ENCODE data around the gene SERTM2. TPM values are rescaled to one million over a fixed set of nuclear protein-coding genes. Genes with fewer than 3 reads are reported as not detected.

The SERTM2 gene
- polyA plus RNA-seq (2011; rRNA removed) (not detected in 2 replicates), polyA plus RNA-seq (2017; fragmentation: RNase III; extraction: RNeasy Plus Mini Kit Qiagen cat#74134 plus additional on column Dnase treatment) (not detected in 3 replicates), polyA minus RNA-seq (2011; rRNA and poly(A)+ RNA removed) (not detected in 2 replicates)
- polyA plus RNA-seq (2012; cell fraction: cytosol; rRNA removed) = not detected in 2 replicates
- not detected in 2 replicates for polyA plus RNA-seq (2012; cell fraction: nucleus; rRNA removed)

DNA sequence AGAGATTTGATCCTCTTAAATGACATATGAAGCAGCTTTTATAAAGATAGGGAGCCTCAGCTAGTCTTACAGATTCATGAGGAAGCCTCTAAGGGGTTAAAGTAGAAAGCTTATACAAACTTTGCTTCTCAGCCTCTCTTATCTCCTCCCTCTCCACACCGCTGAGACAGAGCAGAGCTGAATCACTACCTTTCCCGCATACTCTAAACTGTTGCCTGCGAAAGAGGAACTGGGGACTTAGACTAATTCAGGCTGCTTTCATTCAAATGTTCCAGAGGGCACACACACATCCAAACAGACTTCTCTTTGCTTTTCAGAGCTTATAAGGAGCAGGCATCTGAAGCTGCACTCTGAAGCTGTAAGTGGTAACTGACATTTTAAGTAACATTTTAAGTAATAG is at the start of gene SERTM2:
Gene SERTM2, plus strand, starts transcription at position 169 of the 400 bp plus-strand sequence. CDS start 7,213 bp downstream, outside the sequence.
- CTCF ChIA-PET = no interaction called here
- Histone ChIP-seq H3K4me1 (no peaks in the 10 kb centered on the region), H3K4me3 (no peak within 1 kb of the TSS), H3K4me2 (no peak within 1 kb of the TSS), H3K9me3 (no peaks in the 10 kb centered on the region), H3K27ac (no peak within 1 kb of the TSS)
- TF ChIP-seq CHD4 (IDR thresholded peaks at IDR 0.05; ENCODE audit: borderline replicate concordance) = no peak
- no peak for TF ChIP-seq RCOR1 (IDR thresholded peaks at IDR 0.05; ENCODE audit: low read depth, low read length)
- TF ChIP-seq KDM5A (IDR thresholded peaks at IDR 0.05) = no peak
- no peak for TF ChIP-seq HOXB13 (CRISPR knock-in tag; IDR thresholded peaks at IDR 0.05; ENCODE audit: low read depth)
- TF ChIP-seq, protein P1, sequence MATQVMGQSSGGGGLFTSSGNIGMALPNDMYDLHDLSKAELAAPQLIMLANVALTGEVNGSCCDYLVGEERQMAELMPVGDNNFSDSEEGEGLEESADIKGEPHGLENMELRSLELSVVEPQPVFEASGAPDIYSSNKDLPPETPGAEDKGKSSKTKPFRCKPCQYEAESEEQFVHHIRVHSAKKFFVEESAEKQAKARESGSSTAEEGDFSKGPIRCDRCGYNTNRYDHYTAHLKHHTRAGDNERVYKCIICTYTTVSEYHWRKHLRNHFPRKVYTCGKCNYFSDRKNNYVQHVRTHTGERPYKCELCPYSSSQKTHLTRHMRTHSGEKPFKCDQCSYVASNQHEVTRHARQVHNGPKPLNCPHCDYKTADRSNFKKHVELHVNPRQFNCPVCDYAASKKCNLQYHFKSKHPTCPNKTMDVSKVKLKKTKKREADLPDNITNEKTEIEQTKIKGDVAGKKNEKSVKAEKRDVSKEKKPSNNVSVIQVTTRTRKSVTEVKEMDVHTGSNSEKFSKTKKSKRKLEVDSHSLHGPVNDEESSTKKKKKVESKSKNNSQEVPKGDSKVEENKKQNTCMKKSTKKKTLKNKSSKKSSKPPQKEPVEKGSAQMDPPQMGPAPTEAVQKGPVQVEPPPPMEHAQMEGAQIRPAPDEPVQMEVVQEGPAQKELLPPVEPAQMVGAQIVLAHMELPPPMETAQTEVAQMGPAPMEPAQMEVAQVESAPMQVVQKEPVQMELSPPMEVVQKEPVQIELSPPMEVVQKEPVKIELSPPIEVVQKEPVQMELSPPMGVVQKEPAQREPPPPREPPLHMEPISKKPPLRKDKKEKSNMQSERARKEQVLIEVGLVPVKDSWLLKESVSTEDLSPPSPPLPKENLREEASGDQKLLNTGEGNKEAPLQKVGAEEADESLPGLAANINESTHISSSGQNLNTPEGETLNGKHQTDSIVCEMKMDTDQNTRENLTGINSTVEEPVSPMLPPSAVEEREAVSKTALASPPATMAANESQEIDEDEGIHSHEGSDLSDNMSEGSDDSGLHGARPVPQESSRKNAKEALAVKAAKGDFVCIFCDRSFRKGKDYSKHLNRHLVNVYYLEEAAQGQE (IDR thresholded peaks at IDR 0.05) = no peak
- TF ChIP-seq ESRRA (IDR thresholded peaks at IDR 0.05; ENCODE audit: borderline replicate concordance, low read length) = no peak
- no peak for TF ChIP-seq FOSB (CRISPR knock-in tag; IDR thresholded peaks at IDR 0.05)
- no peak for TF ChIP-seq POLR2A (IDR thresholded peaks at IDR 0.05; ENCODE audit: low read length)
- no peak for TF ChIP-seq RAD21 (conservative IDR thresholded peaks at IDR 0.05 in 1 of 2, IDR thresholded peaks at IDR 0.05 in 1 of 2)
- no peak for TF ChIP-seq CHD2 (IDR thresholded peaks at IDR 0.05; ENCODE audit: low read length, partially characterized antibody)
- TF ChIP-seq SREBF2 (IDR thresholded peaks at IDR 0.05) = no peak
- no peak for TF ChIP-seq HMGXB4 (CRISPR knock-in tag; IDR thresholded peaks at IDR 0.05; ENCODE audit: borderline replicate concordance)
- no peak for TF ChIP-seq RARB (CRISPR knock-in tag; IDR thresholded peaks at IDR 0.05)
- no peak for TF ChIP-seq JUNB (IDR thresholded peaks at IDR 0.05)
- no peak for TF ChIP-seq HES2 (IDR thresholded peaks at IDR 0.05)
- no peak for TF ChIP-seq POLR2AphosphoS2 (conservative IDR thresholded peaks at IDR 0.05; ENCODE audit: low read length)
- no peak for TF ChIP-seq EHF (CRISPR knock-in tag; IDR thresholded peaks at IDR 0.05)
- FAIRE-seq (no peak), ATAC-seq (no peak), DNase-seq (ENCODE audit: low read depth in 1 of 2, low spot score in 1 of 2) (no peak)
- POLR2A ChIA-PET = no interaction called here
- 0% methylated on average over 3 of the region's 3 CpGs for WGBS (ENCODE audit: missing lambda C conversion rate)

DNA sequence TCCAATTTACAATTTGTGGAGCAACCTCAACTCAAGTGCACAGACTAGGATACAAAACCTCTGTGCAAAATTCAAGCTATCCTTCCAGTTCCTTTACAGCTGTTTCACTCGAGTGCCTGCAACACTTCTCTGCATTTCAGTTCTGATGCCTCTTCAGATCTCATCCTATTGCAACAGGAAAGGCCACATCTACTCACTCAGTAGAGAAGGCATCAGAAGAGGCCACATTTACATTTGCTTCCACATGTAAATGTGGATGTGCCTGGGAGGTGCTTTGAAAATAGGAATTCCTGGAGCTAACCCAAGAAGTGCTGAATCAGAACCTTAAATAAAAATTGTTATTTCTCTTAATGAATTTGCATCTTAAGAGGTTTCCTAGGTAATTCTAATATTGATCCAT is 45.8 kb upstream of the SERTM2 start:
- no peaks in the 10 kb centered on the region for H3K9me3 ChIP-seq
- 0% methylated on average over 1 of the region's 1 CpG for WGBS (ENCODE audit: missing lambda C conversion rate)
- no peak for FAIRE-seq

More for the DNA sequence above, 45.8 kb upstream of the SERTM2 start:
- ChIA-PET POLR2A (no interaction called here), CTCF (no interaction called here)
- no peak for ATAC-seq
- Histone ChIP-seq H3K4me3 (no peak overlapping the region), H3K4me2 (no peak overlapping the region), H3K27ac (no peak overlapping the region), H3K4me1 (no peaks in the 10 kb centered on the region)
- DNase-seq (ENCODE audit: low read depth in 1 of 2, low spot score in 1 of 2) = no peak
- TF ChIP-seq TP53 (CRISPR knock-in tag; IDR thresholded peaks at IDR 0.05) = no peak
- TF ChIP-seq HOXB13 (CRISPR knock-in tag; IDR thresholded peaks at IDR 0.05; ENCODE audit: low read depth) = no peak
- no peak for TF ChIP-seq EHMT2 (IDR thresholded peaks at IDR 0.05; ENCODE audit: low read depth)
- TF ChIP-seq PHF8 (IDR thresholded peaks at IDR 0.05; ENCODE audit: borderline replicate concordance, low read depth) = no peak
- no peak for TF ChIP-seq ZC3H11A (IDR thresholded peaks at IDR 0.05)
- TF ChIP-seq JUN (IDR thresholded peaks at IDR 0.05) = no peak
- no peak for TF ChIP-seq JUNB (IDR thresholded peaks at IDR 0.05)
- no peak for TF ChIP-seq RNF2 (IDR thresholded peaks at IDR 0.05; ENCODE audit: borderline replicate concordance, low read depth)
- no peak for TF ChIP-seq SREBF2 (IDR thresholded peaks at IDR 0.05)
- TF ChIP-seq MAX (IDR thresholded peaks at IDR 0.05) = no peak
- TF ChIP-seq HDAC2 (IDR thresholded peaks at IDR 0.05) = no peak
- no peak for TF ChIP-seq RAD21 (conservative IDR thresholded peaks at IDR 0.05 in 1 of 2, IDR thresholded peaks at IDR 0.05 in 1 of 2)
- no peak for TF ChIP-seq POLR2A (IDR thresholded peaks at IDR 0.05; ENCODE audit: low read length)
- TF ChIP-seq NFE2L2 (conservative IDR thresholded peaks at IDR 0.05; ENCODE audit: low read length) = no peak
- TF ChIP-seq FOXS1 (CRISPR knock-in tag; IDR thresholded peaks at IDR 0.05) = no peak
- TF ChIP-seq RARB (CRISPR knock-in tag; IDR thresholded peaks at IDR 0.05) = no peak
- no peak for TF ChIP-seq HMGXB4 (CRISPR knock-in tag; IDR thresholded peaks at IDR 0.05; ENCODE audit: borderline replicate concordance)
- no peak for TF ChIP-seq ATOH8 (CRISPR knock-in tag; IDR thresholded peaks at IDR 0.05; ENCODE audit: low read depth)
